ENCODE measurements around the gene PHF12. TPM values are rescaled to one million over a fixed set of nuclear protein-coding genes. Genes with fewer than 3 reads are reported as not detected.

PHF12 gene
- total and polyA plus RNA-seq, 5 experiments from 2014 or later = 5.2 to 124 (median 12.0) TPM

GRCh38 chr17:28986714-28987655 is 35.7 kb upstream of the PHF12 start:
- peaks cover 14 to 24% (median 22%) of the 10 kb centered on the region in 4 donors for H3K4me1 Mint-ChIP-seq
- POLR2A ChIA-PET = interaction anchor here (0.6 kb wide), 1 partner anchor 51 kb away, joined by 3 read pairs; no protein-coding TSS in a partner anchor
- no peaks in the 10 kb centered on the region for H3K9me3 Mint-ChIP-seq
- no peak for DNase-seq
- peak overlapping the region in 3 of 10 donors; percentile 50 to 70 (median 56) for H3K27ac Mint-ChIP-seq
- no peak for ATAC-seq
- H3K27me3 Mint-ChIP-seq = peaks cover 0 to 2% (median 0%) of the 10 kb centered on the region in 5 donors
- no peaks in the 10 kb centered on the region for H3K36me3 Mint-ChIP-seq
- no peak overlapping the region for H3K4me3 Mint-ChIP-seq

- peaks cover 0 to 2% (median 0%) of the 10 kb centered on the region in 5 donors for H3K27me3 Mint-ChIP-seq
- peaks cover 14 to 27% (median 25%) of the 10 kb centered on the region in 4 donors for H3K4me1 Mint-ChIP-seq
- no peaks in the 10 kb centered on the region for H3K9me3 Mint-ChIP-seq
- POLR2A ChIA-PET = interaction anchor here (0.6 kb wide), 1 partner anchor 52 kb away, joined by 3 read pairs; no protein-coding TSS in a partner anchor
- H3K36me3 Mint-ChIP-seq = no peaks in the 10 kb centered on the region
- DNase-seq = no peak
- no peak for ATAC-seq
- no peak overlapping the region for H3K4me3 Mint-ChIP-seq
- H3K27ac Mint-ChIP-seq = peak overlapping the region in 3 of 10 donors; percentile 43 to 56 (median 50)
Observed at GRCh38 chr17:28985950-28986713, 34.8 kb upstream of the PHF12 start.

DNA sequence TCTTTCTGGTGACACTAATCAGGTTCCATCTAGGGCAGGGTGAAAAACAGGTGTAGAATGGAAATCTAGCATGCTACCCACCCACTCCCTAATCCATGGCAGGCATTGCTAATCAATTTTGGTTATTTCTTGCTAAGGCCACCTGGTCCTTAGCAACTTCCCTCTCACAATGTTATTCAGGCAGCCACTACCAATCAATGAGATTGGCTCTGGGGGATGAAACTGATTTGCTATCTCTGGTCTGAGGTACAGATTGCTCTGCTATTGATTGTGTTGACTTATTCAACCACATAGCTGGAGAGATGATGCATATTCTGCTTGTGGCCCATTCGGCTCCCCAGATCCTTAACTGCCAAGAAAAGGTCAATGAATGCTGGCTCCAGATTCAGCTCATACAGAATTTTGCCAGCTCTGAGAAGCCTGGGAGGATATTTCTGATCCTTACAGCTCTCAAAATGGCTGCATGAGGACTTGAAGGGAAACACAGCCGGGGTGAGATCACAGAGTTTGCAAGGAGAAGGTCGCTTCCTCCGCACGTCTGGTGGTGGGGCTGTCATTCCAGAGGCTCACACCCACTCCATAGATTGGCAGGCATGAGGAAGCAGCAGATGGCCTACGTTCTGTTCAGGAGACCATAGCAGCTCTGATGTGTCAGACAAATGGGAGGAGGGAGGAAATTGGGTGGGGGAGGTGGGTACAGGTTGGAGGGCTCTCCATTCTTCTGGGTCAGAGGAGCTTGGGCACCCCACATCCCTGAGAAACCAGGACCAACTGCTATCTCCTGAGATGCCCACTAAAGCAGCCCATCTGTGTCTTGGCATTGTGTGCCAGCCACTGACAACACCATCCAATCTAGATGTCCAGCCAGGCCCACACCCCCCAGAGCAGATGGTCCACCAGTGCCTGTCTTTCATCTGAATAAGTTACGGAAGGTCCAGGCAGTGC is 32.2 kb upstream of the PHF12 start:
- Mint-ChIP-seq H3K9me3 (no peaks in the 10 kb centered on the region), H3K36me3 (no peaks in the 10 kb centered on the region), H3K27me3 (peaks cover 0 to 5% (median 0%) of the 10 kb centered on the region in 5 donors), H3K4me3 (peak overlapping the region in 5 of 10 donors; percentile 6 to 75 (median 60)), H3K4me1 (peaks cover 18 to 32% (median 28%) of the 10 kb centered on the region in 4 donors), H3K27ac (peak overlapping the region; percentile 93 to 99 (median 98))
- no peak for DNase-seq
- no peak for ATAC-seq
- POLR2A ChIA-PET = interaction anchor here (0.5 to 1.2 kb wide), 3 partner anchors 10 to 274 kb away, joined by 3 to 4 read pairs (median 3); no protein-coding TSS in a partner anchor

- DNase-seq = peak in 9 of 10 donors; percentile 35 to 82 (median 68)
- Mint-ChIP-seq H3K27me3 (peaks cover 0 to 5% (median 0%) of the 10 kb centered on the region in 5 donors), H3K4me1 (peaks cover 18 to 32% (median 28%) of the 10 kb centered on the region in 4 donors), H3K27ac (peak overlapping the region; percentile 93 to 99 (median 98)), H3K9me3 (no peaks in the 10 kb centered on the region), H3K36me3 (no peaks in the 10 kb centered on the region), H3K4me3 (peak overlapping the region in 9 of 10 donors; percentile 53 to 83 (median 68))
- peak; percentile 89 to 94 for ATAC-seq
- POLR2A ChIA-PET = interaction anchor here (0.6 to 1.2 kb wide), 3 partner anchors 11 to 206 kb away, joined by 3 read pairs; no protein-coding TSS in a partner anchor
Observed at GRCh38 chr17:28982131-28982793, 30.9 kb upstream of the PHF12 start.

DNA sequence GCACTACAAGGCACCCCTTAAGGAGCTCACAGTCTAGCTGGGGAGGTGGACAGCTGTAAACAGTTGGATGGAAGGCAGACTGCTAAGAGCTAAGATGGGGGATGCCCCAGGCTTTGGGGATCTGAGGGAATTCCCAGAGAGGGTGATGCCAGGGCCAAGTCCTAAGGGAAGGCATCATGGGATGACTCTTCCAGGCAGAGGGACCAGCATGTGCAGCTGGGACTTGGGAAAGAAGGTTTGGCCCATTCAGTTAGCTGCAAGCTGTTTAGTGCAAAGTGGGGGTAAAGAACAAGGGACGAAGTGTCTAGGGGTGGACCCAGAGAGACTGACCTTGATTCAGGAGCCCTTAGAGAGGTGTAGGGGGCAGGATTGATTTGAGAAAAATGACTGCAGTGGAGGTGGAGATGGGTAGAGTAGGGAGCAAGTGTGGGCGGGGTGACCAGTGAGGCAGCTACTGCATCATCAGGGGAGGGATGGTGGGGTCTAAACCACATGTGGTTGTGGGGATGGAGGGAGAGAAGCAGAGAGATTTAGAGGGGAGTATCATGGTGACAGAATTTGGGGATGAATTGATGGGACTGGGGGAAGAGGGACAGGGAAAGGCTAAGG is 27.1 kb upstream of the PHF12 start:
- ATAC-seq = no peak
- Mint-ChIP-seq H3K4me3 (no peak overlapping the region), H3K4me1 (peaks cover 18 to 22% (median 20%) of the 10 kb centered on the region in 4 donors), H3K27ac (peak overlapping the region in 8 of 10 donors; percentile 47 to 89 (median 66)), H3K9me3 (no peaks in the 10 kb centered on the region), H3K27me3 (peaks cover 0 to 3% (median 0%) of the 10 kb centered on the region in 5 donors), H3K36me3 (no peaks in the 10 kb centered on the region)
- DNase-seq = no peak
- POLR2A ChIA-PET = no interaction called here

DNA sequence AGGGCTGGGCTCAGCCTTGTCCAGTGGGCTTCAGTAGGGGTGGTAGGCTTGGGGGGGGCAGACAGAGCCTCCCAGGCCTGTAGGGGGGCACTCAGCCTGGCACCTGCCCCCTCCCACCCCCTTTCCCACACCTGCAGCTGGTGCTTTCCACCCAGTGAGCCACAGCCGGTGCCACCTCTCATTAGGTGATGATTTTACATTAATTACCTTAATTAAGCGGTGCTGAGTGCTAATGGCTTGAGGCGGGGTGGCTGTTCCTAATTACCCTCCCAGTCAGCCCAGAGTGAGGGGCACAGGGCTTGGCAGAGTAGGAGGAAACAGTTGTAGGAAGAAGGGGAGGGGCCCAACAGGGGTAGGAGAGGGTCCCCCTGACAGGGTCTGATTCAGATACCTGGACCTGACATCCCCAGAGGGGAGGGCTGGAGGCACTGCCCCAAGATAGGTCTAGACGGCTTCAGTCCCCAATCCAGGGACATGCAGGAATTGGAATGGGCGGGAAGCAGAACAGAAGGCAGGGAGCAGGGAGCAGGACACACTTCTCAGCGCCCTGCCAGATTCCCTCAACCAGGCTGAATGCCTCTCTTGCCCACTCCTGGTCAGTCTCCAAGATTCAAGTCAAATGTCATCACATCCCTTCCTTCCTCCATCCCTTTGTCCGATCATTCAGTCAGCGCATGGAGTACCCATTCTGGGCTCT is 26.5 kb upstream of the PHF12 start:
- no peaks in the 10 kb centered on the region for H3K36me3 Mint-ChIP-seq
- H3K4me3 Mint-ChIP-seq = no peak overlapping the region
- ATAC-seq = no peak
- H3K4me1 Mint-ChIP-seq = peaks cover 11 to 16% (median 14%) of the 10 kb centered on the region in 4 donors
- peaks cover 0 to 3% (median 0%) of the 10 kb centered on the region in 5 donors for H3K27me3 Mint-ChIP-seq
- POLR2A ChIA-PET = no interaction called here
- H3K9me3 Mint-ChIP-seq = no peaks in the 10 kb centered on the region
- peak overlapping the region in 4 of 10 donors; percentile 37 to 83 (median 64) for H3K27ac Mint-ChIP-seq
- no peak for DNase-seq

- no peaks in the 10 kb centered on the region for H3K9me3 Mint-ChIP-seq
- ATAC-seq (no peak), DNase-seq (no peak)
- peaks cover under 1 to 6% (median 4%) of the 10 kb centered on the region in 4 donors for H3K4me1 Mint-ChIP-seq
- peaks cover 0 to 3% (median 0%) of the 10 kb centered on the region in 5 donors for H3K27me3 Mint-ChIP-seq
- no peak overlapping the region for H3K4me3 Mint-ChIP-seq
- no peaks in the 10 kb centered on the region for H3K36me3 Mint-ChIP-seq
- no peak overlapping the region for H3K27ac Mint-ChIP-seq
- POLR2A ChIA-PET = no interaction called here
Observed at GRCh38 chr17:28975646-28976045, 24.3 kb upstream of the PHF12 start.

GRCh38 chr17:28975031-28975430 is 23.7 kb upstream of the PHF12 start:
- ATAC-seq (no peak), DNase-seq (no peak)
- Mint-ChIP-seq H3K27ac (peak overlapping the region in 1 of 10 donors; percentile 41), H3K36me3 (no peaks in the 10 kb centered on the region), H3K27me3 (peaks cover 0 to 3% (median 0%) of the 10 kb centered on the region in 5 donors), H3K9me3 (no peaks in the 10 kb centered on the region), H3K4me1 (peaks cover 0 to 6% (median 3%) of the 10 kb centered on the region in 4 donors), H3K4me3 (no peak overlapping the region)
- POLR2A ChIA-PET = no interaction called here

- peaks cover 0 to 3% (median 0%) of the 10 kb centered on the region in 5 donors for H3K27me3 Mint-ChIP-seq
- ATAC-seq = no peak
- DNase-seq = no peak
- peak overlapping the region in 3 of 10 donors; percentile 10 to 82 (median 77) for H3K27ac Mint-ChIP-seq
- peaks cover 0 to 3% (median 1%) of the 10 kb centered on the region in 4 donors for H3K4me1 Mint-ChIP-seq
- H3K4me3 Mint-ChIP-seq = no peak overlapping the region
- no peaks in the 10 kb centered on the region for H3K36me3 Mint-ChIP-seq
- H3K9me3 Mint-ChIP-seq = no peaks in the 10 kb centered on the region
- POLR2A ChIA-PET = no interaction called here
Observed at GRCh38 chr17:28974451-28974850, 23.1 kb upstream of the PHF12 start.

GRCh38 chr17:28973425-28973824 is 22.1 kb upstream of the PHF12 start:
- no peaks in the 10 kb centered on the region for H3K36me3 Mint-ChIP-seq
- POLR2A ChIA-PET = no interaction called here
- H3K9me3 Mint-ChIP-seq = no peaks in the 10 kb centered on the region
- H3K4me3 Mint-ChIP-seq = no peak overlapping the region
- DNase-seq (no peak), ATAC-seq (no peak)
- H3K4me1 Mint-ChIP-seq = peaks cover 0 to 1% (median 0%) of the 10 kb centered on the region in 4 donors
- peak overlapping the region in 1 of 10 donors; percentile 40 for H3K27ac Mint-ChIP-seq
- peaks cover 0 to 3% (median 0%) of the 10 kb centered on the region in 5 donors for H3K27me3 Mint-ChIP-seq

All from naive thymus-derived CD8-positive, alpha-beta T cell (primary cell).